Lung (tissue), 12 donors: Measurements from ENCODE around the gene SHROOM4. TPM values are rescaled to one million over a fixed set of nuclear protein-coding genes. Genes with fewer than 3 reads are reported as not detected.

Experiments used
- ATAC-seq: fragments of 200-7000 bp; cut with Tn5 transposase; one replicate; pipeline ENCODE4 v1.9.1; 2020; ENCODE audit warnings: moderate number of reproducible peaks; ENCODE audit not compliant: insufficient read depth, low FRiP score
- DNase-seq, 3 donors: peaks; one replicate each; pipeline ENCODE4 v3.0.0-alpha.2; 2013 to 2017
- H3K27ac ChIP-seq, 2 donors: one replicate each; pipeline ENCODE4 v1.5.1; 2013; ENCODE audit warnings: mild to moderate bottlenecking in 2 of 2, moderate library complexity in 2 of 2, control low read depth in 1 of 2, inconsistent platforms in 1 of 2, low read depth in 1 of 2, low read length in 1 of 2
- H3K27me3 ChIP-seq, 3 donors: one replicate each; pipeline ENCODE4 v1.5.1; 2013; ENCODE audit warnings: low read length in 2 of 3; ENCODE audit not compliant: control insufficient read depth in 3 of 3, insufficient read depth in 3 of 3
- H3K36me3 ChIP-seq, 4 donors: one replicate each; pipeline ENCODE4 v1.5.1; 2013; ENCODE audit warnings: low read length in 4 of 4, mild to moderate bottlenecking in 1 of 4, moderate library complexity in 1 of 4; ENCODE audit not compliant: control insufficient read depth in 4 of 4, insufficient read depth in 4 of 4
- H3K4me1 ChIP-seq, 5 donors: one replicate each; pipeline ENCODE4 v1.5.1; 2013; ENCODE audit warnings: low read length in 5 of 5, mild to moderate bottlenecking in 2 of 5, moderate library complexity in 1 of 5; ENCODE audit not compliant: control insufficient read depth in 5 of 5, insufficient read depth in 5 of 5
- H3K4me3 ChIP-seq: one replicate; pipeline ENCODE4 v1.5.1; 2013; ENCODE audit warnings: mild to moderate bottlenecking, control low read depth, moderate library complexity
- H3K9ac ChIP-seq, 2 donors: one replicate each; pipeline ENCODE4 v1.5.1; 2013; ENCODE audit warnings: low read length in 2 of 2, control low read depth in 1 of 2; ENCODE audit not compliant: insufficient read depth in 1 of 2
- H3K9me3 ChIP-seq, 4 donors: one replicate each; pipeline ENCODE4 v1.5.1; 2013; ENCODE audit warnings: low read length in 3 of 4, mild to moderate bottlenecking in 1 of 4, moderate library complexity in 1 of 4; ENCODE audit not compliant: control insufficient read depth in 4 of 4, insufficient read depth in 3 of 4
- CTCF ChIP-seq: IDR thresholded peaks from 2 replicates; pipeline ENCODE4 v1.5.1; 2012; ENCODE audit warnings: mild to moderate bottlenecking; ENCODE audit errors: control extremely low read depth, extremely low read depth
- WGBS, 2 donors: extraction: QIAGEN DNeasy Blood & Tissue Kit; methylation state at CpG; one replicate each; pipeline ENCODE4 v1.1.7; 2013; 5-methylcytosine and 5-hydroxymethylcytosine counted together
- polyA plus RNA-seq, 2 donors: library from polyadenylated mRNA; stranded (reverse); fragments of 200-250 nt; gene quantifications; one replicate each; pipeline ENCODE4 v1.2.1, GENCODE V29; 2013
- total RNA-seq, 2 donors: library from RNA; depleted of rRNA in 1 of 2; stranded (reverse); fragments of >200 nt in 1 of 2; gene quantifications; one replicate each; pipeline ENCODE4 v1.2.1, GENCODE V29; 2014 to 2021
- donor health status: control.
- donor health status: control.
- donor health status: Bipolar disorder and iron deficiency.
- donor health status: healthy.
- donor health status: DM: yes; HTN: yes; CAD: no.

The SHROOM4 gene
- total and polyA plus RNA-seq, 4 donors: 6.8 to 63.3 (median 18.9) TPM

GRCh38 chrX:50779694-50780093, 34.3 kb downstream of the SHROOM4 start:
- no peak for DNase-seq
- ATAC-seq: no peak
- Histone ChIP-seq H3K27me3 (no peaks in the 10 kb centered on the region), H3K27ac (no peak overlapping the region), H3K9ac (no peak overlapping the region), H3K9me3 (no peaks in the 10 kb centered on the region), H3K36me3 (no peaks in the 10 kb centered on the region), H3K4me3 (no peak overlapping the region), H3K4me1 (peaks cover 0 to 5% (median 0%) of the 10 kb centered on the region in 5 donors)
- 47 to 80% methylated on average over 2 of the region's 2 CpGs for WGBS, 2 donors
- no peak for TF ChIP-seq CTCF

- ATAC-seq: no peak
- TF ChIP-seq CTCF: no peak
- H3K27ac ChIP-seq: no peak overlapping the region
- H3K9me3 ChIP-seq: no peaks in the 10 kb centered on the region
- 53 to 90% methylated on average over 2 of the region's 2 CpGs for WGBS, 2 donors
- no peaks in the 10 kb centered on the region for H3K27me3 ChIP-seq
- H3K4me1 ChIP-seq: peaks cover 0 to 5% (median 0%) of the 10 kb centered on the region in 5 donors
- H3K9ac ChIP-seq: no peak overlapping the region
- H3K4me3 ChIP-seq: no peak overlapping the region
- H3K36me3 ChIP-seq: no peaks in the 10 kb centered on the region
- DNase-seq: no peak
Observed at GRCh38 chrX:50778272-50778671, 35.7 kb downstream of the SHROOM4 start.

- H3K27ac ChIP-seq: no peak overlapping the region
- no peak overlapping the region for H3K4me3 ChIP-seq
- H3K9me3 ChIP-seq: no peaks in the 10 kb centered on the region
- H3K36me3 ChIP-seq: no peaks in the 10 kb centered on the region
- ATAC-seq: no peak
- no peak for DNase-seq
- no peak overlapping the region for H3K9ac ChIP-seq
- peaks cover 0 to 6% (median 0%) of the 10 kb centered on the region in 3 donors for H3K27me3 ChIP-seq
- H3K4me1 ChIP-seq: peaks cover 0 to 5% (median 0%) of the 10 kb centered on the region in 5 donors
- TF ChIP-seq CTCF: no peak
- WGBS, 2 donors: 58 to 75% methylated on average over 2 of the region's 2 CpGs
Observed at GRCh38 chrX:50776248-50776647, 37.7 kb downstream of the SHROOM4 start.

GRCh38 chrX:50771382-50771781, 42.6 kb downstream of the SHROOM4 start:
- Histone ChIP-seq H3K9me3 (no peaks in the 10 kb centered on the region), H3K9ac (no peak overlapping the region), H3K36me3 (no peaks in the 10 kb centered on the region), H3K4me1 (peaks cover 0 to 15% (median 2%) of the 10 kb centered on the region in 5 donors), H3K4me3 (no peak overlapping the region), H3K27me3 (peaks cover 0 to 9% (median 0%) of the 10 kb centered on the region in 3 donors), H3K27ac (no peak overlapping the region)
- TF ChIP-seq CTCF: no peak
- DNase-seq (no peak), ATAC-seq (no peak)
- 53 to 84% methylated on average over 2 of the region's 2 CpGs for WGBS, 2 donors
